Measurements from ENCODE around the gene ENTPD7.

The ENTPD7 gene

DNA sequence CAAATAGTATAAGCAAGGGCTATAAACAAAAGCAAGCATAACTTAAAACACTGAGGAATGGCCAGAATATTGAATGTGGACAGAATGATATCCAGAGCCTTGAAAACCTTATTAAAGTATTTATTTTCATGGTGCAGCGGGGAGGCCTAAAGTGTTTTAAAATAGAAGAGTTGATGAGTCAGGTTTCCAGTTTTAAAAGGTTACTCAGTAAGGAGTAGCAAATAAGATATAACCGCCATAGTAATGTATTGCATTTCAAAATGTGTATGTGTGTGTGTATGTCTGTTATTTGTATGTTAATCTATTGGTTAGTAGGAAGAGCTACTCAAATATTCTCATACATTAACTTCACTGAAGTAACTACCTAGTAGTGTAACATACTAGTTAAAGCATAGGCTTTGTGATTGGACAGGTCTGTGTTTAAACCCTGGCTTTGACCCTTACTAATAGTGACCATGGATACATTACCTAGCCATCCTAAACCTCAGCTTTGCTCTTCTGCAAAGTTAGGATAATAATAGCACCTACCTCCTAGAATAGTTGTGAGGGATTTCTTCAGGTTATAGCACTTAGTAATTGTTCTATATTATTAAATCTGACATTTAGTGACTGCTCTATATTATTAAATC is 89.6 kb downstream of the ENTPD7 start:
- no peak for DNase-seq (ENCODE audit: low read depth)

DNA sequence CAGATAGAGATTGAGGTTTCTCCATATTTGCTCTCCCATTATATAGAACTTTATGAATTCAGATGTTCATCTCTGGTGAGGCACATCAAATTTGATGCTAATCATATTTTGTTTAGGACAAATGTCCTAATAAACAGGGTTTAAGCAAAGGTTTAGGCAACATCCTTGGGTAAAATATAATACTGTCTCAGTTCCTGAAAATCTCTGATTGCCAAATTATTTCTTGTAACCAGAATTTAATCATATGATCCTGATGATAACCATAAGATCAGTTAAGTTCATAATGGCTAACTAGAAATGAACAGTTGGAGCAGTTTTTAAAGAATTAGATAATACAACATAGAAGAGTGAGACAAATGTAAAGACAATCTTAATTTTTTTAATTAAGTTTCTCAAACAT is 91.3 kb downstream of the ENTPD7 start:
- DNase-seq (ENCODE audit: low read depth): no peak

DNA sequence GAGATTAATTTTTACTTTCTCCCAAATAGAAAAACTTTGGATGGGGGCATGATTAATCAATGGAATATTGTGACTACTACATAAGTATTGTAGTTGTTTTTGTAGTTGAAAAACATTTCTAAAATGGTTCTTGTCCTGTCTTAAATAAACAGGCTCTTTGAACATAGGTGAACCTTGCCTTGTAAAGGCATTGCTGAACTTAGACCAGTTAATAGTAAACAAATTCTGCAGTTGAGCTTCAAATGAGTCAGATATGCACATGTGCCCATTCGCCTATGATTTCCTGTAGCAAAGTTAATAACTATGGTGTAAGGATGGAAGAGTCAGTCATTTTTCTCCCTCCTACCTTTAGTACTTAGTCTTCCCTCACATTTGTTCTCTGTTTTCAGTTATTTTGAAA is 95.4 kb downstream of the ENTPD7 start:
- DNase-seq (ENCODE audit: low read depth): no peak

Measured in activated T-cell treated with anti-CD3 and anti-CD28 coated beads for 1 hour (primary cell).